Heart right ventricle (tissue), 16 donors: ENCODE measurements around the gene CCS. TPM values are rescaled to one million over a fixed set of nuclear protein-coding genes. Genes with fewer than 3 reads are reported as not detected.
A peak's percentile ranks its signal among the peaks of the same experiment; 100 is the strongest.

Experiments
- ATAC-seq, 8 donors: fragments of 200-7000 bp; cut with Tn5 transposase; one replicate each; pipeline ENCODE4 v1.9.1; 2020; ENCODE audit warnings: mild to moderate bottlenecking in 8 of 8, moderate library complexity in 8 of 8, moderate number of reproducible peaks in 1 of 8
- DNase-seq, 2 donors: peaks; one replicate each; pipeline ENCODE4 v3.0.0-alpha.2; 2020
- H3K27ac ChIP-seq, 10 donors: fragments of 200-600 bp; sonication (generic) in 2 of 10; one replicate each; pipeline versions ENCODE4 v1.5.0 to v1.8.0; 2020 to 2022; ENCODE audit warnings: mild to moderate bottlenecking in 3 of 10
- H3K27me3 ChIP-seq, 7 donors: fragments of 200-600 bp; one replicate each; pipeline ENCODE4 v1.8.0; 2021 to 2022; ENCODE audit warnings: mild to moderate bottlenecking in 2 of 7
- H3K36me3 ChIP-seq, 9 donors: fragments of 200-600 bp; sonication (generic) in 1 of 9; one replicate each; pipeline versions ENCODE4 v1.5.0 to v1.8.0; 2020 to 2022; ENCODE audit warnings: mild to moderate bottlenecking in 2 of 9
- H3K4me1 ChIP-seq, 9 donors: fragments of 200-600 bp; sonication (generic) in 1 of 9; one replicate each; pipeline versions ENCODE4 v1.5.0 to v1.8.0; 2020 to 2022; ENCODE audit warnings: mild to moderate bottlenecking in 4 of 9
- H3K4me3 ChIP-seq, 10 donors: fragments of 200-600 bp; sonication (generic) in 2 of 10; one replicate each; pipeline versions ENCODE4 v1.5.0 to v1.8.0; 2020 to 2022; ENCODE audit warnings: mild to moderate bottlenecking in 7 of 10, moderate library complexity in 2 of 10
- H3K9me3 ChIP-seq, 11 donors: fragments of 200-600 bp in 10 of 11; sonication (generic) in 2 of 11; one replicate each; pipeline versions ENCODE4 v1.5.0 to v1.8.0; 2013 to 2022; ENCODE audit warnings: mild to moderate bottlenecking in 2 of 11, control low read depth in 1 of 11, moderate library complexity in 1 of 11
- WGBS, 2 donors: extraction: QIAGEN DNeasy Blood & Tissue Kit; methylation state at CpG; one replicate each; pipeline ENCODE4 v1.1.7; 2013; ENCODE audit warnings: inconsistent platforms in 1 of 2; 5-methylcytosine and 5-hydroxymethylcytosine counted together
- intact Hi-C, 10 donors: fragments of 100-400 bp; cut with DNase I; formaldehyde crosslinking; loops; one replicate each; pipeline versions ENCODE4 v1.11.1 to v1.14.2; 2022
- polyA plus RNA-seq, 2 donors: library from polyadenylated mRNA; stranded (reverse); fragments of 200-250 nt; gene quantifications; one replicate each; pipeline ENCODE4 v1.2.3, GENCODE V29; 2013
- total RNA-seq, 10 donors: library from RNA; stranded (reverse); fragmentation: NEBNext Ultra II Directional in 3 of 10; extraction: Animal tissue kit (Norgen Biotek cat#: 25700) in 3 of 10; gene quantifications; one replicate each; pipeline versions ENCODE4 v1.2.1 to v1.2.4, GENCODE V29; 2021 to 2023
- TF ChIP-seq, protein P1 (sequence below), 9 donors: fragments of 200-600 bp; sonication (generic) in 2 of 9; IDR thresholded peaks; one replicate each; pipeline versions ENCODE4 v1.5.0 to v1.8.0; 2021 to 2022; ENCODE audit warnings: antibody characterized with exemption in 9 of 9, mild to moderate bottlenecking in 5 of 9, moderate library complexity in 1 of 9
- donor health status: Arrhythmogenic right ventricular cardiomyopathy.
- donor health status: ischemic (EF 13 %, LVEDD 7.1; RV severe dilation, severe dysfunction).
- donor health status: healthy with polysubstance abuse.
- donor health status: DM: no; HTN: yes; CAD: no.
- donor health status: DM: no; HTN: no; CAD: no.
- donor health status: ischemic (EF 25% LVEDD 6.9; RV normal size, moderate dysfunction).
- donor health status: ischemic (EF 25% LVEDD 5.7; RV mildly dilated, moderate dysfunction).
- donor health status: healthy.
- donor health status: DM: yes; HTN: yes; CAD: no.
- donor health status: Ischemic cardiomyopathy.
- donor health status: ischemic (EF 35%, LVEDD 5.7; RV mildly dilated, moderate dysfunction).
- donor health status: nonischemic (EF 11% LVEDD 7.7; RV severe dilation, severe dysfunction).
- donor health status: DM: yes; HTN: yes; CAD: no.
- donor health status: PGD.
- donor health status: ischemic (EF 29% LVEDD 5.4; RV normal size, mild dysfunction).
- donor health status: nonischemic (EF 23%, LVEDD 6.1; RV moderate dilation, normal function).

The CCS gene
- total and polyA plus RNA-seq, 12 donors, result 15.9 to 73.6 (median 21.0) TPM

DNA sequence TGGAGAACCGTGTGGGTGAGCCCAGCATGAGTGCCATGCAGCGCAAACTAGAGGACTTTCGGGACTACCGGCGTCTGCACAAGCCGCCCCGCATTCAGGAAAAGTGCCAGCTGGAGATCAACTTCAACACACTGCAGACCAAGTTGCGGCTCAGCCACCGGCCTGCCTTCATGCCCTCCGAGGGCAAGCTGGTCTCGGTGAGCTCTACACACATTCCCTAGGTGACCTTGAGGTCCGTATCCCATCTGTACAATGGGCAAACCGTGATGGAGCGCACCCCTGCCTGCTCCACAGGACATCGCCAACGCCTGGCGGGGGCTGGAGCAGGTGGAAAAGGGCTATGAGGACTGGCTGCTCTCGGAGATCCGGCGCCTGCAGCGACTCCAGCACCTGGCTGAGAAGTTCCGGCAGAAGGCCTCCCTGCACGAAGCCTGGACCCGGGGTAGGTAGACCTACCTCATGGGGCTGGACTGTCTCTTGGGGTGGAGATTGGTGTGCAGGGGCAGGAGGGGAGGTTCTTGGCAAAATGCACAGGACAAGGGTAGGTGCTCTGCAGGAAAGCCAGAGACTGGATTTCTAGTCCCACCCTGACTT is 35.2 kb upstream of the CCS start:
- Histone ChIP-seq H3K9me3 (no peaks in the 10 kb centered on the region), H3K27ac (no peak overlapping the region), H3K4me1 (peaks cover 4 to 9% (median 7%) of the 10 kb centered on the region in 9 donors), H3K36me3 (peaks cover 0 to 6% (median 0%) of the 10 kb centered on the region in 9 donors), H3K4me3 (no peak overlapping the region), H3K27me3 (peaks cover 0 to 30% (median 16%) of the 10 kb centered on the region in 7 donors)
- ATAC-seq (no peak), DNase-seq (no peak)
- intact Hi-C loops, result no loop called here
- WGBS, 2 donors, result 91 to 92% methylated on average over 24 of the region's 24 CpGs
- TF ChIP-seq, protein P1, sequence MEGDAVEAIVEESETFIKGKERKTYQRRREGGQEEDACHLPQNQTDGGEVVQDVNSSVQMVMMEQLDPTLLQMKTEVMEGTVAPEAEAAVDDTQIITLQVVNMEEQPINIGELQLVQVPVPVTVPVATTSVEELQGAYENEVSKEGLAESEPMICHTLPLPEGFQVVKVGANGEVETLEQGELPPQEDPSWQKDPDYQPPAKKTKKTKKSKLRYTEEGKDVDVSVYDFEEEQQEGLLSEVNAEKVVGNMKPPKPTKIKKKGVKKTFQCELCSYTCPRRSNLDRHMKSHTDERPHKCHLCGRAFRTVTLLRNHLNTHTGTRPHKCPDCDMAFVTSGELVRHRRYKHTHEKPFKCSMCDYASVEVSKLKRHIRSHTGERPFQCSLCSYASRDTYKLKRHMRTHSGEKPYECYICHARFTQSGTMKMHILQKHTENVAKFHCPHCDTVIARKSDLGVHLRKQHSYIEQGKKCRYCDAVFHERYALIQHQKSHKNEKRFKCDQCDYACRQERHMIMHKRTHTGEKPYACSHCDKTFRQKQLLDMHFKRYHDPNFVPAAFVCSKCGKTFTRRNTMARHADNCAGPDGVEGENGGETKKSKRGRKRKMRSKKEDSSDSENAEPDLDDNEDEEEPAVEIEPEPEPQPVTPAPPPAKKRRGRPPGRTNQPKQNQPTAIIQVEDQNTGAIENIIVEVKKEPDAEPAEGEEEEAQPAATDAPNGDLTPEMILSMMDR (IDR thresholded peaks at IDR 0.05), result no peak

DNA sequence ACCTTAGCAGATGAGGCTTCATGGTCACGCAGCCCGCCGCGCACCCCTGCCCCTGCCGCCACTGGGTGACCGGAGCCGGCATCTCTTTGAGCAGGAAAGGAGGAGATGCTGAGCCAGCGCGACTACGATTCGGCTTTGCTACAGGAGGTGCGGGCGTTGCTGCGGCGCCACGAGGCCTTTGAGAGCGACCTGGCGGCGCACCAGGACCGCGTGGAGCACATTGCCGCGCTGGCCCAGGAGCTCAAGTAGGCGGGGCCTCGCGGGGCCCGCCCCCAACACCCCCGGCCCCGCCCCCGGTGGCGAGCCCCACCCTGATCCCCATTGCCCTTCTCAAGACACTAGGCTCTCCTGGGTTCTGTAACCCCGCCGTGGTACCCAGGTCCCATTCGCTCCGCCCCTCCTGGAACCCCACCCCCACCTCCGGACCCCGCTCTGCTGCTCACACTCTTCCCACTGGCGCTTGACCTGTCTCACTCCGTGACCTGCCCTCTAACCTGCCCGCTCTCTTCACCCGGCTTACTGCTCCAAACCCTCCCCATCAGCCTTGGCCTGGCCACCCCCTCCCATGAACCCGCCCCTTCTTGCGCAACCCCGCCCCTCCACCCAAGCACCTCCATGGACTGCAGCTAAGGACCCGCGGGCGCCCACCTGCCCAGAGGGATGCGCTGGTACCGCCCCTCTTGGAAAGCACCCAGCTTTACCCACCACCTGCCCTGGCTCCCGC is 33.7 kb upstream of the CCS start:
- Histone ChIP-seq H3K27me3 (peaks cover 0 to 30% (median 16%) of the 10 kb centered on the region in 7 donors), H3K27ac (no peak overlapping the region), H3K4me3 (peak overlapping the region in 1 of 10 donors; percentile 11), H3K36me3 (peaks cover 0 to 16% (median 0%) of the 10 kb centered on the region in 9 donors), H3K9me3 (no peaks in the 10 kb centered on the region), H3K4me1 (peaks cover 4 to 9% (median 7%) of the 10 kb centered on the region in 9 donors)
- 8% methylated on average over 49 to 50 of the region's 50 CpGs for WGBS, 2 donors
- intact Hi-C loops, result no loop called here
- ATAC-seq, result peak in 4 of 8 donors; percentile 23 to 43 (median 33)
- TF ChIP-seq, protein P1 (IDR thresholded peaks at IDR 0.05), result no peak
- DNase-seq, result peak in 1 of 2 donors; percentile 41

DNA sequence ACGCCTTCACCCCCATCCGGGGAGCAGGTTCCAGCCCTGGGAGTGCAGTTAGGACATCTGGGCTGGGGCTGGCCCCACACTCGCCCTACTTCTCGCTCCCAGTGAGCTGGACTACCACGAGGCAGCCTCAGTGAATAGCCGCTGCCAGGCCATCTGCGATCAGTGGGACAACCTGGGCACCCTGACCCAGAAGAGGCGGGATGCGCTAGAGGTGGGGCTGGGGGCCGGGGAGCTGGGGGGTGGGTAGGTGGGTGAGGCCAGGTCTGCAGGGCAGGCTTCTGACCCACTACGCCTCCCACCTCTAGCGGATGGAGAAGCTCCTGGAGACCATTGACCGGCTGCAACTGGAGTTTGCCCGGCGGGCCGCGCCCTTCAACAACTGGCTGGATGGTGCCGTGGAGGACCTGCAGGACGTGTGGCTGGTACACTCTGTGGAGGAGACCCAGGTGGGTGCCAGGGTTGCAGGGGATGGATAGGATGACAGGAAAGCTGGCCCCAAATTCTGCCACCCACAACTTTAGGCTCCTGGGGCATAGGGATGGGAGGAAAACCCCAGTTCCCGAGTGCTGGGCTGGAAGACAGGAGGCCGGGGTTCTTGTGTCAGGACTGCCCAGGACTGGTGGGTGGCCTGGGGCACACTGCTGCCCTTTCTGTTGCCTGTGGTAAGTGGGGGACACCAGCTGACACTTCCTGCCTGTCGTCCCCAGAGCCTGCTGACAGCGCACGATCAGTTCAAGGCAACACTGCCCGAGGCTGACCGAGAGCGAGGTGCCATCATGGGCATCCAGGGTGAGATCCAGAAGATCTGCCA is 32.9 kb upstream of the CCS start:
- no peak overlapping the region for H3K4me3 ChIP-seq
- peaks cover 4 to 9% (median 7%) of the 10 kb centered on the region in 9 donors for H3K4me1 ChIP-seq
- peaks cover 0 to 20% (median 0%) of the 10 kb centered on the region in 9 donors for H3K36me3 ChIP-seq
- no peak for DNase-seq
- 78 to 82% methylated on average over 27 of the region's 27 CpGs for WGBS, 2 donors
- intact Hi-C loops, result no loop called here
- no peaks in the 10 kb centered on the region for H3K9me3 ChIP-seq
- H3K27ac ChIP-seq, result no peak overlapping the region
- TF ChIP-seq, protein P1 (IDR thresholded peaks at IDR 0.05), result no peak
- peaks cover 0 to 30% (median 16%) of the 10 kb centered on the region in 7 donors for H3K27me3 ChIP-seq
- peak in 1 of 8 donors; percentile 11 for ATAC-seq
